DMS 273 (cell line): Measurements from ENCODE around the gene GSTO2.
"Not testable (repeated sequence)": the region's sequence is repeated elsewhere in the genome, so short reads cannot be mapped to it uniquely, and the experiment has no call there.

Experiments
- DNase-seq: peaks from one replicate; lab custom pipeline; 2025; ENCODE audit not compliant: unreplicated experiment; lab: John Stamatoyannopoulos, UW

GSTO2 gene

DNA sequence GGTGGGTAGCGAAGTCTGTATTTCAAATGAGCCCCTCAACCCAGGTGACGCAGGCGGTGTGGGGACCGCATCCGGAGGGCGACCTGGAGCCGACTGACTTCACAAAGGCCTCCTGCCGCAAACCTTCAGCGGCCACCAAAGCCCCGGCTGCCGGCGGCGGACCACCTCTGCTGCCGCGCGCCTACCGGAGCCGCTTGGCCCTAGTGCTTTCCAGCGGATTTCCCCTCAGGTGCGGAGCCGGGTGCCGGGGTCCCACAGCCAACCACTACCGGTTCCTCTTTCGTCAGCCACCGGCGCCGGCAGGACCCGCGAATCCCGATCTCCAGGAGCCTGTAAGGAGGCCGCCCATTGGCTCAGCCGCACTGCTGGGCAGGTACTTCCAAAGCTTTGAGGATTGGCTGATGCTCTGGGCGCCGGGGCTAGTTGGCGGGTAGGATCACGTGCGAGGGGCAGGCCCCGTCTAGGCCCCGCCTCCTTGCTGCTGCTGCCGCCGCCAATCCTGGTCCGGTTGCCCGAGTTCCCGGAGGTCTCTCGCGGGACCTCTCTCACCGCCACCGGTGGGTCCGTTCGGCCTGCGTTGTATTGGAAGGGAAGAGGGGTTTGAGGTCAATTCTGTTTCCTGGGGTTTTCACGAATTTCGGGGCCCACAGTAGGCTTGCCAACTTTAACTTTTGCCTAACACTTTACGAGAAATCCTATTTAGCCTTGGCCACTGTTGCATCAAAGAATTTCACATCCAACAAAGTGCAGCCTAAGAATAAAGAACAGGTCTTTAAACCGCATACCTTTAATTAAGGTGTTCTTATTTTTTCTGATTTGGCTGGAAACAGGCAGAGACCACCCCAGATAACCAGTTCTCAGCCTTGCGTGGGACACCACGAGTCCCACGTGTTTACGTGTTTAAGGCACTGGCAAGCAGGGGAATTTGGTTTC, at the start of gene GSTO2:
GSTO2 (plus strand) TSS at position 472 of the 933 bp plus-strand sequence. CDS start 5,732 bp downstream, outside the sequence.
- DNase-seq = peak; percentile 98

DNA sequence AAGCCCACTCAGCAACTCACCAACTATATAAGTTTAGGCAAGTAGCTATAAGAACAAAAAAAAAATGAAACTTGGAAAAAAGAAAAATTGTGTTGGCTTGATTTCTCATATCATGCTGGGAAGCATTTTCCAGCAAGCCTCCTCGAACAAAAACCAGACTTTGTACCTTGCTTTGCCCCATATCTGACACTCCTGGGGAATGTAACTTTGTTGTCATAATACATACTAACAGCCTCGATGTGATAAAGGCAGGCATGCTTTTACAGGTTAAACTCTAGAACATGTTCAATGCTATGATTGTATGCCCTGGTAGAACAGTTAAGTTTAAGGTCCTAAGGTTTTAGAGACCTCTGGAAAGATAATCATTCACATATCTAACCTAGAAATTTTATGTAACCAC, 48.5 kb upstream of the GSTO2 start:
- no peak for DNase-seq

DNA sequence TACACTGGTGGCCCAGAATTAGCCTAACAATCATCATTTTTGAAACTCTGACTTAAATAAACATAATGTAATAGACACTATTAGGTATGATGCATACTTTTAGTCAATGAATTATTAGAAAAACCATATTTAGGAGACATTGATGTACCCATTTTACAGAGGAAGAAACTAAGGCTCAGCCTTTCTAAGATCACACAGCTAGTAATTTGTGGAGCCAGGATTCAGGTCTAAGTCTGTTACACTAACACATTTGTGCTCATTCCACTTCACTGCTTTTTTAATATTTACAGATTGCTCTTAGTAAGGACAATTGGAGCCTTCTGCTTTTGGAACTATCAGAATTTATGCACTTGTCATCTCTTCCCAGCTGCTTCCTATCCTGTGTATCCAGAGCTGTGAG, 45.7 kb upstream of the GSTO2 start:
- DNase-seq = no peak

DNA sequence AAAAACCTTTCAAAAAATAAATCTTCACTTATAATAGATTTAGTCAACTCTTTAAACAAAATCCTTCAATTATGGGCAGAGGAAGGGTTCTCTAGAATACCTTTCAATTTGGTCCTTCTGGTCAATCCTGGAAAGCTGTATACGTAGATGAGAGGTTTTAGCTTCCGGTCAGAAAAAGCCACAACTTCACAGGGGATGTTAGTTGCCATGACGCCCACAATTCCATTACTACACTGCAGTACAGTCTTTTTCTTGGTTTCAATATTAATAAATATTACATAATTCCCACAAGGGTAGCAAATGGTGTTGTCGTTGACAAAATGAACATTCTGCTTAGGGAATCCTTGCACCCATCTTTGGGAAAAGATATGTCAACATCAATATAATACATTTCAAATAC, 38.5 kb upstream of the GSTO2 start:
- no peak for DNase-seq

DNA sequence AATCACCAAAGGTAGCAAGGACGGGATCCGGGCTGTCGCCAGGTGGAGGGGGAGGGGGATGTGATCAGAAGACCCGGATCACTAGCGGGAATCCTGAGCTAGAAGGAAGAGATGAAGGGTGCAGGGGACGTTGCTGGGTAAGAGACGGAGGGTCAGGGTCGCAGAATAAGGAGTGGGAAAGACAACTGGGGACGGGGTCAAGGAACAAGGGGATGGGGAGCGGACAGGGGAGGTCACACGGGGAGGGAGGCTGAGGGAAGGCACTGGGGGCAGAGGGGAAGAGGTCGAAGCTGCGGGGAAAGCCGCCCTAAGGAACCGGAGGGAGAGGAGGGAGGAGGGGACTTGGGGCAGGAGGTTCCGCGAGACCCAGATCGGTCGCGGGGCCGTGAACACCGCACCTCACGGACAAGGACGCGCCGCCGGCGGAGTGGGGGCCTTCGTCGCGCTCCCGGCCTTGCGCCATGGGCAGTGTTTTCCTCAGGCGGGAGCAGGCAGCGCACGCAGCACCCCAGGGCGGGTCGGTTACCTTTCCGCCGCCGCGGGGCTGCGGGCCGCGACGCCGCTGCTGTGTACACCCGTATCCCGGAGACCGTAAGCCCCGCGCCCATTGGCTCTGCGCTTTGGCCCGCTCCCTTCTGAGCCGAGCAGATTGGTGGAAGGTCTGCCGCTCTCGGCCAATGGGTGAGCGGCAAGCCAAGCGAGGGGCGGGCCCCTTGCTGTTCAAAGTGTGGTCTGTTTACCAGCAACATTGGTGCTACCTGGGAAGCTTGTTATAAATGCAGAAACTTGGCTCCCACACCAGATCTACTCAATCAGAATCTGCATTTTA, 37.0 kb upstream of the GSTO2 start, which contains the start of gene CFAP43:
CFAP43 (minus strand) TSS at position 581 of the 829 bp plus-strand sequence; CDS start at position 463, 118 bp downstream.
- DNase-seq = peak; percentile 96

DNA sequence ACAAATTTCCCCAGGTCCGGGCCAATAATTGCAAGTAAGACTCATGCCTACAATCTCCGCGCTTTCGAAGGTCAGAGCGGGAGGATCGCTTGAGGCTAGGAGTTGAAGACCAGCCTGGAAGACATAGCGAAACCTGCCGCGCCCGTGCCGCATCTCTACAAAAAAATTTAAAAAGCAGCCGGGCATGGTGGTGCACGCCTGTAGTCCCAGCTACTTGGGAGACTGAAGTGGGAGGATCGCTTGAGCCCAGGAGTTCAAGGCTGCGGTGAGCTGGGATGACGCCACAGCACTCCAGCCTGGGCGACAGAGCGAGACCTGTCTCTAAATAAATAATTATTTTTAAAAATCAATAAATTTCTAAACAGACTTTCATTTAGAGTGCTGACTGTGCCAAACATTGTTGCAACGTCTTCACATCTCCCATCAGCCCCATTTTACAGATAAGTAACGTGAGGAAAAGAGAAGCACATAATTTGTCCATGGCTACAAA, 36.3 kb upstream of the GSTO2 start:
- DNase-seq = no peak

DNA sequence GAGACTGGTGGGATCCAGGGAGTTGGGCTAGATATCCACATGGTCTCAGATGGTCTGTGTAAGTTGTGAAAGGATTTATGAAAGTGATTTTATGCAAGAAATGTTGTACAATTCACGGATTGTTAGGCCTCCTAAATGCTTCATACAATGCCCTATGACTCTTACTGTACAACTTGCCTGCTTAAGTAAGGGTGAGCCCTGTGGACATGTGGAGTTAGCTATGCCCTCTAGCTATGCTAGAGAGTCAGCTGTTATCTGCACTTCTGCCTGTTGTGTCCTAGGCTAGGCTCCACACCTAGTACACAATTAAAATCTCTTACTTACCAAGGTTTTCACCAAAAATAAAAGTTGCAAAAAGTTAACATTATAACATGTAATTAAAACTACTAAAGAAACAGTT, 35.2 kb upstream of the GSTO2 start:
- no peak for DNase-seq

DNA sequence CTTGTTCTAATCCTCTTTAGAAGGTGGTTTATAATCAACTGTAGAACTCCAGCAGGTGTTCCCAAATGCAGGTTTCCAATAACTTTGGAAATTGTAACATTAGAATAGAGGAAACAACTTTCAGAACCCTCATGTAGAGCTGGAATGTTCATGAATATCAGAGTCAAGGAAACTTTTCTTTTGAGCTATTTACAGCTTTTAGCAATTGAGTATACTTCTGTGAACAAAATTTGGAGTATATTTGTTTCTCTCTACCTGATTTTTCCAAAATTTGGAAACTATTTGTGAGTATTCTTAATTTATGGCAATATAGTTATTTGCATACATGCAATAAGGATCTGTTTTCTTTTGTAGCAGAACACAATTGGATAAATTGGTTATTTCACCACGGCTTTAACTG, 34.0 kb upstream of the GSTO2 start:
- DNase-seq = no peak

DNA sequence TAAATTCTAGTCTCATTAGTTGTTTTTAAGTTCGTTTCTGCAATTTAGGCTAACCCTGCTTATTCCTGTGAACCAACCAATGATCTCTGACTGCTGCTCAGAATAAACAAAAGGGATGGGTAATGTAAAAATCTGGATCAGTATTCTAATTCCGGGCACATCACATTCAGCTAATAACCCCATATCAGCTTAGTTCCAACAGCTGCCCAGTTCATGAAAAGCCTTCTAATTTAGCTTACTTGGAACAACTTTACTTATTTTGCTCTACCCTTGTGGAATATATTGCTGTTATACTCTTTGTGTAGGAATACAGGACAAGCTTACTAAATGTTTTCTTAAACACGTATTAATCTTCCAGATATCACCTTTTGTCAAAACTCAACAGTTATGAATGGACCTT, 33.2 kb upstream of the GSTO2 start:
- DNase-seq = no peak

DNA sequence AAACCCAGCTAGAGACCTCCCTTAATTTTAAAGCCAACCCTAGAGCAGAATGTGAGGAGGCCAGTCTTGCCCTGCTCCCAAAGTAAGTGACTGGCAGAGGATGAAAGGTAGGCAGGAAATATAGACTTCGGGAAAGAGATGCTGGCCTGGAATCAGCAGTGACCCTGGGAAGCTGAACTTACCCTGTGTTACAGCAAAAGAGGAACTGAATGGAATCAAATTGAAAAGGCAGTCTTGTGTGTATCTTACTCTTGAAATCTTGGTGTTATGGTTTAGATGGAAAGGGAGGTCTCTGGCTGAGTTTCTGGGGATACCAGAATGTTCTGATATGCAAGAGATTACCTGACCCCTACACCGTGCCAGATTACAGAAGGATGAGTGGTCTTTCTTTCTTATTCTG, 28.9 kb upstream of the GSTO2 start:
- no peak for DNase-seq

DNA sequence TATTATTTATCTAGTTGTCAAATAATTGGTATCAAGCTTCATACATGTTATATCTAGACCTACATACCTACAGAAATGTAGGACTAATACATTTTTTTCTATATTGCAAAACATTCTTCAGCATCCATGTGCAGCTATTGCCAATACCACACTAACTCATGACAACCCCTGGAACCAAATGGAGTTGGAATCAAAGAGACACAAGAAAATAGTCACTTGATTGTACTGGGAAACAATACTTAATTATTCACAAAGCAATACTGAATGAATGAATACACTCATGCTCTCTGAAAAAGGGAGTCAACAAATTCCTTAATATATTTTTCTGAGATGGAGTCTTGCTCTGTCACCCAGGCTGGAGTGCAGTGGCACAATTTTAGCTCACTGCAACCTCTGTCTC, 26.4 kb upstream of the GSTO2 start:
- DNase-seq = no peak

DNA sequence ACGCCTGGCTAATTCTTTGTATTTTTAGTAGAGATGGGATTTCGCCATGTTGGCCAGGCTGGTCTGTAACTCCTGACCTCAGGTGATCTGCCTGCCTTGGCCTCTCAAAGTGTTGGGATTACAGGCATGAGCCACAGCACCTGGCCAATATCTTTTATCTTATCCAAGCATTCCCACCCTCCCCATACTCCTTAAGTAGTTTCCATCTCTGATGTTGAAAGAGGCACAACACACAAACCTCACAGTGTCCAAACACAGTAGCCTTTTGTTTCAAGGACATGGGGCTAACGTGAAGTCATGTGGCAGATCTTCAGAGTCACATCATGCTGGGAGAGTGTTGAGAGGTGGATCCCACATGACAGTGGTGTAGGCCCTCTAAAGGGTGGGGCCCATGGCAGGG, 26.0 kb upstream of the GSTO2 start:
- DNase-seq = not testable (repeated sequence)

DNA sequence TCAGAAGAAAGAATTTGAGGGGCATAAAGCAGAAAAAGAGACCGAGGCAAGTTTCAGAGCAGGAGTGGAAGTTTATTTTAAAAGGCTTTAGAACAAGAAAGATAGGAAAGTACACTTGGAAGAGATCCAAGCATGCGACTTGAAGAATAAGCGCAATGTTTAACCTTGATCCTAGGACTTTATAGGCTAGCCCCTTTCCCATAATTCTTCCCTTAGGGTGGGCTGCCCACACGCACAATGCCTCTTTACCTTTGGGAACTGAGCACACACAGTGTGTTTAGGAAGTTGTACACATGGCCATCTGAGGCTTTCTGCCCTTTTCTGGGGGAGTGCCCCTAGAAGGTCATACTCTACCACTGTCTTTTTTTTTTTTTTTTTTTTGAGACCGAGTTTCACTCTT, 25.5 kb upstream of the GSTO2 start:
- no peak for DNase-seq

DNA sequence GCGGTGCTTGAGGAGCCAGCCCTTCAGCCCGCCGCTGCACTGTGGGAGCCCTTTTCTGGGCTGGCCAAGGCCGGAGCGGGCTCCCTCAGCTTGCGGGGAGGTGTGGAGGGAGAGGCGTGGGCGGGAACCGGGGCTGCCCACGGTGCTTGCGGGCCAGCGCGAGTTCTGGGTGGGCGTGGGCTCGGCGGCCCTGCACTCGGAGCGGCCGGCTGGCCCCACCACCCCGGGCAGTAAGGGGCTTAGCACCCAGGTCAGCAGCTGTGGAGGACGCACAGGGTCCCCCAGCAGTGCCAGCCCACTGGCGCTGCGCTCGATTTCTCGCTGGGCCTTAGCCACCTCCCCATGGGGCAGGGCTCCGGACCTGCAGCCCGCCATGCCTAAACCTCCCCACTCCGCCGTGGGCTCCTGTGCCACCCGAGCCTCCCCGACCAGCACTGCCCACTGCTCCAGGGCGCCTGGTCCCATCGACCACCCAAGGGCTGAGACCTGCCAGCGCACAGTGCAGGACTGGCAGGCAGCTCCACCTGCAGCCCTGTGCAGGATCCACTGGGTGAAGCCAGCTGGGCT, 23.8 kb upstream of the GSTO2 start:
- no peak for DNase-seq

DNA sequence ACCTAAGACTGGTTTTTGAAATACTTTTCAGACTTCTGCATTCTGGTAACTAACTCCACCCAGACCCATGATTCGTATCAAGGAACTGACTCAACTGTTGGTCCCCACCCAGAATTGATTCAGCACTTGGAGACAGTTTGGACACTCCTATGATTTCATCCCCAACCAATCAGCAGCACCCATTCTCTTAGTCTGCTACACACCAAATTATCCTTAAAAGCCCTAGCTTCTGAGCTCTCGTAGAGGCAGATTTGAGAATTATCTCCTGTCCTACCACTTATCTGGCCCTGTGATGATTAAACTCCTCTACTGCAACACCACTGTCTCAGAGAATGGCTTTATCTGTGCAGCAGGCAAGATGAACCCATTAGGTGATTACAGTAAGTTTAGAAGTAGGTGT, 22.0 kb upstream of the GSTO2 start:
- no peak for DNase-seq

DNA sequence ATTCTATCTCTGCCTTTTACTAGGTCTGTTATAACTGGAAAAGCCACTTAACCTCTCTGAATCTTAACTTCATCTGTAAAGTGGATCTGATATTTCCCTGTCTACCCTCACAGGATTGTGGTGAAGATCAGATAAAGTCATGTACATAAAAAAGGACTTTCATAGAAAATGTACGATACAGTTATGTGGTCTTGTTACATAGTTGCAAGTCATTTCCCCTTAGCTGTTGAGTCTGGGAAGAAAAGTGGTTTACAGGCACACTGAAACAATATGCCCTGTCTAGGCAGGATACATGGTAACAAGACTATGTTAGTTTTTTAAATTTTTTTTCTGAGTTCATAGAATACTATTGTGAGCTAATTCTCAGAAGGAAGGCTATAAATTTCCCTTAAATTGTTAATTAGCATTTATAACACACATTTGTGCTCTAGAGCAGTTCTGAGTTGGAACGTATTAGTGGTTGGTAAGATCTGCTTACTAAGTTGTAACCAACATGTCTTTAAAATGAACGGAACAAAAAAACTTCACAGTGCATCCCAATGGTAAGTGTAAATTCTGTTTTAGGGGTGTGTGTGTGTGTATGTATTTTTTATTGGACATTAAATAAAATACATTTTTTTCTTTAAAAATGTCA, 21.4 kb upstream of the GSTO2 start:
- DNase-seq = no peak

DNA sequence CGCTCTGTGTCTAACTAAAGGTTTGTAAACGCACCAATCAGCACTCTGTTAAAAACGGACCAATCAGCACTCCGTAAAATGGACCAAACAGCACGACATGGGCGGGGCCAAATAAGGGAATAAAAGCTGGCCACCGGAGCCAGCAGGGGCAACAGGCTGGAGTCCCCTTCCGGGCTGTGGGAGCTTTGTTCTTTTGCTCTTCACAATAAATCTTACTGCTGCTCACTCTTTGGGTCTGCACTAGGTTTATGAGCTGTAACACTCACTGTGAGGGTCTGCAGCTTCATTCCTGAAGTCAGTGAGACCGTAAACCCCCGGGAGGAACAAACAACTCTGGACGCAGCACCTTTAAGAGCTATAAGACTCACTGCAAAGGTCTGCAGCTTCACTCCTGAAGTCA, 20.1 kb upstream of the GSTO2 start:
- DNase-seq = not testable (repeated sequence)

DNA sequence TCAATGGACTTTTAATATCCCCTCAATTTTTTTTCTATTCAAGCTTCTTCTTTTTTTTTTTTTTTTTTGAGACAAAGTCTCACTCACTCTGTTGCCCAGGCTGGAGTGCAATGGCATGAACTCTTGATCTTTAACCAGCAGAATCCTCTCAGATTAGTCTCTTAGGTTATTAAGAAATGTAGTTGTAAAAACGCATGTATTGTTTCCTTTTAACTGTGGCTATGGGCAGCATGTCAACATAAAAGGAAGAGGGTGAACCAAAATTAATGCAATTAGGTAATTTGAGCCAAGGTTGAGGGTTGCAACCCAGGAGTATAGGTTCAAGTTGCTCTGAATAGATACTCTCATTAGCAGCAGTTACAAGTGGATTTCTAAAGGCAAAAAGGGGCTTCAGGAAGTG, 18.6 kb upstream of the GSTO2 start:
- DNase-seq = no peak

DNA sequence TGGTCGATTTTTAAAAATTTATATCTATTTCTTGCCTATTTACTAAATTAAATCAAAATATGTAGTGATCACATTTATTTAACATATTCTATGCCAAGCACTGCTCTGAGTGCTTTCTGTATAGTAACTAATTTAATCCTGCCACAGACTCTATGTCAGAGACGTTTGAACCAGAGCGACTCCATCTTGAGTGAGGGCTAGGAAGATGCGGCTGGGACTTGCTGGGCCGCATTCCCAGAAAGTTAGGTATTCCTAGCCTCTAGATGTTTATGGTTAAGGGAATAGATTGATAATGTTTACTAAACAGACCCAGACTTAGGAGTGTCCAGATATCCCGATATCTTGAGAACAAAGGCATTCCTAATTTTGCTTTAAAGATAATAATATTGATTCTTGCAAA, 17.5 kb upstream of the GSTO2 start:
- DNase-seq = no peak

DNA sequence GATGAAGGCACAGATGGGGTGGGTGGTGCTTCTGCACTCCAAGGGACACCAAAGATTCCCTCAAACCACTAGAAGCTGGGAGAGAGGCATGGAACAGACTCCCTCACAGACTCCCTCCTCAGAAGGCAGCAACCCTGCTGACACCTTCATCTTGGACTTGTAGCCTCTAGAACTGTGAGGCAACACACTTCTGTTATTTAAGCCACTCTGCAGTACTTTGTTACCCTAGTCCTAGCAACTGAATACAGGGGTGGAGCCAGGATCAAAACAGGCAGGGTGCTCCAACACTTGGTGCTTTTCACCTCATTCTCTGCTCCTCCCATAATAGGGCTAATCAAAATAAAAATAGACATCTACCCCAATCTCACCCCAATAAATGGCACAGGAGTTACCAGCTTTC, 16.6 kb upstream of the GSTO2 start:
- peak; percentile 48 for DNase-seq

DNA sequence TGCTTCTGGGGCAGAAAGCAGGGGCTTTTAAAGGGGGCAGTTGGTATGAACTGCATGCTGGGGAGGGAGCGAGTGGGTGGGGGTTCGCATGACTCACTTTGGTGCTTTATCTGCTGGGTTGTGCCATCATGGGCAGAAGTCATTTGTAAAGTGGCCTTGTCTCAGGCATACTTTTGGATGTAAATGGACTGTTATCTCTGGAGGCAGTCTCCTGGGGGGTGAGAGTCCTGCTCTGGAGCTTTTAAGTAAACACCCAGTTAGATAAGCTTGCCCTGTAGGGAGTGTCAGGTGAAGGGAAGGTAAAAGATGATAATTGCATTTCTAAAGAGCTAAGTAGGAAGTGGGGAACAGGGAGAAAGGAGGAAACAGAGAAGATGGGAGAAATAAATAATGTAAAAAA, 15.9 kb upstream of the GSTO2 start:
- DNase-seq = no peak
